ENCODE data around the gene LRRC8C.

LRRC8C gene

GRCh38 chr1:89732643-89733222, 99.8 kb downstream of the LRRC8C start:
- DNase-seq (ENCODE audit: low spot score) = no peak

GRCh38 chr1:89733748-89734147, 100.8 kb downstream of the LRRC8C start:
- DNase-seq (ENCODE audit: low spot score) = no peak

GRCh38 chr1:89734442-89734841, 101.5 kb downstream of the LRRC8C start:
- DNase-seq (ENCODE audit: low spot score) = no peak

- DNase-seq (ENCODE audit: low spot score) = no peak
Measured at GRCh38 chr1:89735479-89735878, 102.6 kb downstream of the LRRC8C start.

- DNase-seq (ENCODE audit: low spot score) = no peak
Measured at GRCh38 chr1:89736937-89737733, 104.2 kb downstream of the LRRC8C start.

GRCh38 chr1:89737985-89738510, 105.1 kb downstream of the LRRC8C start:
- no peak for DNase-seq (ENCODE audit: low spot score)

- peak; percentile 77 for DNase-seq (ENCODE audit: low spot score)
Measured at GRCh38 chr1:89739013-89739843, 106.3 kb downstream of the LRRC8C start.

- no peak for DNase-seq (ENCODE audit: low spot score)
Measured at GRCh38 chr1:89739844-89740216, 106.9 kb downstream of the LRRC8C start.

- DNase-seq (ENCODE audit: low spot score) = no peak
Measured at GRCh38 chr1:89743788-89744187, 110.9 kb downstream of the LRRC8C start.

GRCh38 chr1:89746424-89747149, 113.7 kb downstream of the LRRC8C start:
- no peak for DNase-seq (ENCODE audit: low spot score)

GRCh38 chr1:89753761-89754160, 120.8 kb downstream of the LRRC8C start:
- DNase-seq (ENCODE audit: low spot score) = no peak

GRCh38 chr1:89754518-89754917, 121.6 kb downstream of the LRRC8C start:
- no peak for DNase-seq (ENCODE audit: low spot score)

- no peak for DNase-seq (ENCODE audit: low spot score)
Measured at GRCh38 chr1:89755591-89755990, 122.7 kb downstream of the LRRC8C start.

GRCh38 chr1:89757532-89757931, 124.6 kb downstream of the LRRC8C start:
- peak; percentile 41 for DNase-seq (ENCODE audit: low spot score)

- DNase-seq (ENCODE audit: low spot score) = no peak
Measured at GRCh38 chr1:89758156-89758555, 125.2 kb downstream of the LRRC8C start.

- no peak for DNase-seq (ENCODE audit: low spot score)
Measured at GRCh38 chr1:89759036-89759435, 126.1 kb downstream of the LRRC8C start.

- DNase-seq (ENCODE audit: low spot score) = no peak
Measured at GRCh38 chr1:89760496-89760895, 127.6 kb downstream of the LRRC8C start.

GRCh38 chr1:89761338-89761737, 128.4 kb downstream of the LRRC8C start:
- no peak for DNase-seq (ENCODE audit: low spot score)

- no peak for DNase-seq (ENCODE audit: low spot score)
Measured at GRCh38 chr1:89761901-89762300, 129.0 kb downstream of the LRRC8C start.

GRCh38 chr1:89762386-89762778, 129.5 kb downstream of the LRRC8C start:
- DNase-seq (ENCODE audit: low spot score) = no peak

- peak; percentile 90 for DNase-seq (ENCODE audit: low spot score)
Measured at GRCh38 chr1:89762779-89763648, 130.1 kb downstream of the LRRC8C start.
